ENCODE measurements around the gene NENF.
A peak's percentile ranks its signal among the peaks of the same experiment; 100 is the strongest.
"Not testable (repeated sequence)": the region's sequence is repeated elsewhere in the genome, so short reads cannot be mapped to it uniquely, and the experiment has no call there.

NENF gene

DNA sequence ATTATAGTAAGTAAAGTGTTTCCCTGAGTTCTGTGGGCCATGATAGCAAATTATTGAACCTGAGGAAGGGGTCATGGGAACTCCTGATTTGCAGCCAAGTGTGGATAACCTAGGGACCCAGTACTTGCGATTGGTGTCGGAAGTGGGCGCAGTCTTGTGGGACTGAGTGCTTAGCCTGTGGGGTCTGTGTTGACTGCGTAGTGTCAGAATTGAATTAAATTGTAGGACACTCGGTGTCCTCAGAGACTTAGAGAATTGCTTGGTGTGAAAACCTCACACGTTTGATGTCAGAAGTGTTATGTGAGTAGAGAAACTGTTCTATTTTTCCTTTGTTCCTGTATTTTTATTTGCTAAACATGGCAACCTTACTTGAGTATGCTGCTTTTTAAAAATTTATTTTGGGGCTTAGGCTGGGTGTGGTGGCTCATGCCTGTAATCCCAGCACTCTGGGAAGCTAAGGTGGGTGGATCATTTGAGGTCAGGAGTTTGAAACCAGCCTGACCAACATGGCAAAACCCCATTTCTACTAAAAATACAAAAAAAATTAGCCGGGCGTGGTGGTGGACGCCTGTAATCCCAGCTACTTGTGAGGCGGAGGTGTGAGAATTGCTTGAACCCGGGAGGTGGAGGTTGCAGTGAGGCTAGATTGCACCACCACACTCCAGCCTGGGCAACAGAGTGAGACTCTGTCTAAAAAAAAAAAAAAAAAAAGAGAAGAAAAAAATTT is 48.2 kb downstream of the NENF start:
- DNase-seq (ENCODE audit: low read depth in 4 of 4, low spot score in 1 of 4), result not testable (repeated sequence)

DNA sequence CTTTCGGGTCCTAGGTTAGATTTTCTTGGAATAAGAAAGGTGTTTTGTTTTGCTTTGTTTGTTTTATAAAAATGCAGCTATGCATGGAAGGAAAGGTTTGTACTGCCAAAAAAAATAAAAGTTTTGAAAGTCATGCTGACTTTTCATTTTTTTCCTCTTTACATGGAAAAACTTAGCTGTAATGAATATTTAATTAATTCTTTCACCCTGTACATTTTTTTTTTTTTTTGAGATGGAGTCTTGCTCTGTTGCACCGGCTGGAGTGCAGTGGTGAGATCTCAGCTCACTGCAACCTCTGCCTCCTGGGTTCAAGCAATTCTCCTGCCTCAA is 48.7 kb downstream of the NENF start:
- DNase-seq (ENCODE audit: low read depth in 4 of 4, low spot score in 1 of 4), result no peak

DNA sequence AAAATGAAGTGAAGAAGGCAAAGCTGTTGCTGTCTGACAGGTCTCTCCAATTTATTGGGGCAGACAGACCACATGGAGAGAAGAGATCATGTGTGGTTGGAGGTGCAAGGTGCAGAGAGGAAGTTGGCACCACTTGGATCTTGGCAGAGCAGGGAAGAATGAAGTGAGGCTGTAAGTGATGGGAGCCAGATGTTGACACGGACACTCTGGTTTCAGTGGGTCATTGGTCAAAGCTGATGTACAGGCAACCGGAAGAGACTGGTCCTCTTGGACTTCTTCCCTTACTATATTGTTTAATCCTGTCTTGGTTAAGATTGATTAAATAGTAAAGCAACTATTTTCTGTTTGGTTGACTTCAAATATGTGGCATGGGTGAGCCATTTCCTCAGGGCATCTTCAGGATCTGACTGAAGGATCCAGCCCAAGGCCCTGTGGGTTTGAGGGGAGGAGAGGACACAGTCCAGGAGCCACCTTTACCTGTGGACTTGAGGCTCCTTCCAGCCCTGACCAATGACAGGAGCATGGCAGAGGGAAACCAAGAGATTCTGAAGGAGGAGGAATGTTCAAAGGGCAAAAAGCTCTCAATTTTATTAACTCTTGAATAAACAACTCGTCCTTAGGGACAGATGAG is 49.4 kb downstream of the NENF start:
- no peak for DNase-seq (ENCODE audit: low read depth in 4 of 4, low spot score in 1 of 4)

DNA sequence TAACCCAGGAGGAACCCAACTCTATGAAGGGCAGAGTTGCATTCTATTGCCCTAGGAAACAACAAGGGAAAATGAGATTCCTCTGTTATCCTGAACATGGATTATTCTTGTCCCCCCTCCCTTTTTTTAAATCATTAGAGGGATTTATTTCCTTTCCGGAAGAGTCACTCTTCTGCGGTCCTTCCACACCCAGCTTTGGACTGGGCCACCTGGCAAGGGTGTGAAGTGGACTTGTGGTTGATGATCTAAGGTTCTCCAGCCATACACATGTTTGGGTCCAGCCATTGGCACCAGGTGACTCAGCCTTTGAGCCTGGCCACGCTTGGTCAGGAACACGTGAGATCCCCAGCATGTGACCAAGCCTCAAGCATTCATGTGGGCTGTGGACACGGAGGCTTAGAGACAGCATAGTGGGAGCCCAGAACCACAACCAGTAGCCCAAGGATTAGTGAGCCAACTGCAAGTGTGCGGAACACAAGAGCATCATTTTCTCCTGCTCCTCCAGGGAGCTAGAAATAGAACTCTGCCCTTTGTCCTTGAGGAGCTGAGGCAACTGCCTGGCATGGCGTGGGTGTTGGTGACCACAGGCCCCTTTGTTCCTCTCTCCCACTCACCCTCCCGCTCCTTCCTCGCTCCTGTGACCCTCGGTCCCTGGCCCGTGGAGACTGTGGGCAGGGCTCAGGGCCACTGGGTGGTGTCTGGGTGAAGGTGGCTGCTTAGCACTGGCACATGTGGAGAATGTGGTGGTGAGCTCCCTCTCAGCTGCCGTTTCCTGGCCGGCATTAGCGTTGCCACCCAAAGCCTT is 50.1 kb downstream of the NENF start:
- no peak for DNase-seq (ENCODE audit: low read depth in 4 of 4, low spot score in 1 of 4)

DNA sequence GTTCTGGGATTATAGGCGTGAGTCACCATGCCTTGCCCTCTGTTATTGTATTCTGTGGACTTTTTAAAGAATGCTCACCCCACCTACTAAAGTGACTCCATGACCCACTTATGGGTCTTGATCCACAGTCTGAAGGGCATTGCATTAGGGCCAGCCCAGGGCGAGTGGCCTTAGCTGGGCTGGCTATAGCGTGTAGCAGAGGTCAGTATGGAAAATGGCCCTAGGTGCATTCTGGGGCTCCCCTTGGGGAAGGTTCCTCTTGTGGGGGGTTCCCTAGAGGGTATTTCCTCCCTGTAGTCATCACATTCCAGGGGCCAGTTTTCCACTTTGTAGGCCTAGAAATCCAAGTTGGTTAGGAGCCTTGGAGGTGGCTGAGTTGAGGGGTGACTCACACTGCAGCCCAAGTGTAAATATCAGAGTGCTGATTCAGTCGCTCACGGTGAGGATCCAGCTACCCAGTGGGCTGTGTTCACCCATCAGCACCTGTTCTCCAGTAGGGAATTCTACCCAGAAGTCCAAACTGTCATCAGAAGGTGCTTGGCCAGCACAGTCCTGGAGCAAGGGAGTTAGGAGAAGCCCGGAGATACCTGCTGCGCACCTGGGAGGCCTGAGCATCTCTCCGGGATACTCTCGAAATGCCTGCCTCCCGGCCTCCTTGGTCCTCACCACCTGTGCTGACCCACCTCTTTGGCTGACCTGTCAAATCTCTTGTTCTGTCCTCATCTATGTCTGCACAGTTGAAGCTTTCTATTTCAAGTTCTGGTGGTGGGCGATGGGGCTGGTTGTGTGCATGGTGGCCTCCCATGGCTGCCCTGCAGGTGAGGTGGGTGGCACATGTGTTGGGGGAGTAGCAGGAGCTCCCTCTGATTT is 52.2 kb downstream of the NENF start:
- DNase-seq (ENCODE audit: low read depth in 4 of 4, low spot score in 1 of 4), result no peak

DNA sequence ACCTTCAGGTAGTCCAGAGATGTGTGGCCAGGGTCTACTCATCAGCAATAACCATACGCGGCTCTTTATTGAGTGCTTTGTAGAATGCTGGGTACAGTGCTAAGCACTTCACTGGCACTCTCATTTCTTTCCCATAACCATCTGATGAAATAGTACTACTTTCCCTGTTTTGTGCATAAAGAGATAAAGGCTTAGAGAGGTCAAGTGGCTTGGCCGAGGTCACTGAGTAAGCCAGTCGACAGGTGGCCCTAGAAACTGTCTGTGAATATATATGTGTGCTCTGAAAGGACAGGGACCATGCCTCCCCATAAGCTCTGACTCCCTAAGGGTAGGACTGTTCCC is 52.8 kb downstream of the NENF start:
- DNase-seq (ENCODE audit: low read depth in 4 of 4, low spot score in 1 of 4), result no peak

DNA sequence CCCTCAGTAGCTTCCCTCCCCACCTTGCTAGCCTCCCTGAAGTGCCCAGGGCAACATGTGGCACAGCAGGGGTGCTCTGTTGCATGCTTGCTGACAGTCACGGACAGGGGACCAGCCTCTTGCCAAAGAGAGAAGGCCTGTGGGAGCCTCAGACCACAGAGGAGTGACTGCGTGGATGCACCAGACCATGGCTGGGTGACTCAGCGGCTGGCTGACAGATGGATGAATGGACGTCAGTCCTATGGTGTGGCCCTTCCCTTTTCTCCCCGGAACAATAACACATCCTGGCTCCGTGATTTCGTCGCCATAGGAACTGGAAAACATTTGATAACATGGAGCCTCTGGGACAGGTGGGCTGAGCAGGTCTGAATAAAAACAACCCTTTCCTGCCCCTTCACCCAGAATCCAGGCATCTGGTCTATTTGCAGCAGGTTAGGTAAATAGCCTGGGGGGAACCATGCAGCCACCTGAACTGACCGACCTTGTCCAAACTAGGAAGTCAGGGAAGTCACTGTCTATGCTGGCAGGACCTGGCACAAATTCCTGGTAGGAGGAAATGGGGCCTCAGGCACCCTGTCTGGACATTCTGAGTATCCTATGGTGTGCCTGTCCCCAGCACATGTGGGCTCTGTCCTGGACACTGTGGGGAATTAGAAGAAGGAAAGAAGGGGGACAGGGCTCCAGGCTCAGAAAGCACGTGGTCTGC is 53.3 kb downstream of the NENF start:
- no peak for DNase-seq (ENCODE audit: low read depth in 4 of 4, low spot score in 1 of 4)

DNA sequence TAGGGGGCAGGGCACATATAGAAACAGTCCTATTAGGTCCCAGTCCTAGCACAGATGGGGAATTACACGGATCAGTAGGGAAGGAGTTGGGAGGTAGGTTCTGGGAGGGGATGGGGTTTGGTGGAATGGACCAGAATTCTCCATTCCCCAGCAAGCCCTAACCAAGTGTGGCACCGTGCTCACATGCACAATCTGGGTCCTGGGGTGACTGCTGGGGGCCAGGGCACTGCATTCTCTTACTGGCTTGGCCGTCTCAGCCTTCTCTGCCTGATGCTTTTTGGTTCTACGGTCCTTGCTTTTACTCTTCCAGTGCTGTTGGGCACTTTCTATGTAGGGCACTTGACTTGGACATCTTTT is 53.9 kb downstream of the NENF start:
- DNase-seq (ENCODE audit: low read depth in 4 of 4, low spot score in 1 of 4), result no peak

DNA sequence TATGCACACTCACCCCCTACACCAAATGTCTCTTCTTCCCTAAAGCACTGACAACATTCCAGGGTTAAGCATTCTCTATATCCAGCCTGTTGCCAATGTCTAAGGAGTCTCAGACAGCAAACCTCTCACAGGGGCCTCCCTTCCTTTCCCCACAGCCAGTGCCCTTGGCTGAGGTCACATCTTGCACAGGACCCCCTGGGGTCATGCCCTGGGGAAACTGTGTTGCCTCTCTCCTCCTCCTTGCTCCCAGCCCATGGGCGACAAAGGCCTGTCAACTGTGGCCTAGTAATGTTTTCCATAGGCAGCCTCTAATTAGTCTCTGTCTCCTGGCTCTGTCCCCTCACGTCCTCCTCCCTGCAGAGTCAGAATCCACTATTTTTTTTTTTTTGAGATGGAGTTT is 54.6 kb downstream of the NENF start:
- no peak for DNase-seq (ENCODE audit: low read depth in 4 of 4, low spot score in 1 of 4)

DNA sequence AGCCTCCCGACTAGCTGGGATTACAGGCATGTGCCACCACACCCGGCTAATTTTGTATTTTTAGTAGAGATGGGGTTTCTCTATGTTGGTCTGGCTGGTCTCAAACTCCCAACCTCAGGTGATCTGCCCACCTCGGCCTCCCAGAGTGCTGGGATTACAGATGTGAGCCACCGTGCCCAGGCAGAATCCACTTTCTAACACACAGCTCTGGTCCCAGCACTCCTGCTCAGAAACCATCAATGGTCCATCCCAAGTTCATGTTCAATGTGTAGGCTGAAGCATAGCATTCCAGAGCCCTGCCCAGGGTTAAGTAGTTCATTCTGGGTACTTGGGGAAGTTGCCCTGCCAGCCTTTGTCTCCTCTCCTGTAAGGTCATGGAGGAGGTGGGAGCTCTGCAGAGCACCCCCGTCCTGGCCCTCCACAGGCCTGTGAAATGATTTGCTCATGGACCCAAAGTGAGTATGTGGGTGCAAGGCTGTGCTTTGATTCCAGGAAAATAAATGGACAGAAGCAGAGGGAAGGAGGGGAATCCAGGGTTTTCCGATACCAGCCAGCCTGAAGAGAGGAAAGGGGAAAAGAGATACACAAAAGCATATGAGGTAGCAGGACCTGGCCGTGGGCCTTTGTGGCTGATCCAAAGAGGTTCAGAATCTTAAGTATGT is 55.2 kb downstream of the NENF start:
- no peak for DNase-seq (ENCODE audit: low read depth in 4 of 4, low spot score in 1 of 4)

DNA sequence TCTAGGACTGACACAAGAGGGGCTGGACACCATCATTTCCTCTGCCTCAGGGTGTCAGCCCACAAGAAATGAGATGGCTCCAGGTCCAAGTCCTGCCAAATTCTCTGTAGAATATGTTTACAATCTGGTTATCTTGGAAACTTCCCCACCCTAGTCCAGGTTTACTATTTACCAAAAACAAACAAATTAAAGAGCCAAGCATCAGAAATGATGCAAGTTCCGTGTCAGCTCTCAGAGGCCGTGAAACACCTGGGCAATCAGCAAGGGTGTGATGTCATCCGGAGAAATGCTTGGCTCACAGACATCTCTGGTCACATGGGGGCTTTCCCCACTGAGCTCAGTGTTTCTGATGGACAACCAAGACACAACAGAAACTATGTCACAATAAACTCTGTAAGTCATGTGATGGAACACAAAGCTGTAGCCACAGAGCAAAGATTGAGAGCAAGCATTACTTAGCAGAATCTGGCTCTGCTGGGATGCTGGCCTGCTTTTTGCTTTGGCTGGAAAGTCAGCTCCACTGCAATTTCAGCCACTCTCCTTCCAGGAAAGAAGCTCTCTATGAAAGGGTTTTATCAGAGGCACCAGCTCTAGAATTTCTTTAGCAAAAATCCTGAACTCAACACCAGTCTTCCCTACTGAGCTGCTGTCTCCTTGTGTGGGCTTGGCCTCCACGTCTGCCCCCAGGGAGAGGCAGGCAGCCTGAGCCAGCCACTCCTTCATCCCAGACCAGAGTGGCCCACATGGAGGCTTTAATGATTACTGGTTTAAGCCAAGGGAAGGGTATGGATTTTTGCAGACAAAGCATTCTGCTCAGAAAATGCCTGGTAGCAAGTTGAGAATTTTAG is 55.9 kb downstream of the NENF start:
- DNase-seq (ENCODE audit: low read depth in 4 of 4, low spot score in 1 of 4), result peak in 1 of 4 experiments; percentile 6

DNA sequence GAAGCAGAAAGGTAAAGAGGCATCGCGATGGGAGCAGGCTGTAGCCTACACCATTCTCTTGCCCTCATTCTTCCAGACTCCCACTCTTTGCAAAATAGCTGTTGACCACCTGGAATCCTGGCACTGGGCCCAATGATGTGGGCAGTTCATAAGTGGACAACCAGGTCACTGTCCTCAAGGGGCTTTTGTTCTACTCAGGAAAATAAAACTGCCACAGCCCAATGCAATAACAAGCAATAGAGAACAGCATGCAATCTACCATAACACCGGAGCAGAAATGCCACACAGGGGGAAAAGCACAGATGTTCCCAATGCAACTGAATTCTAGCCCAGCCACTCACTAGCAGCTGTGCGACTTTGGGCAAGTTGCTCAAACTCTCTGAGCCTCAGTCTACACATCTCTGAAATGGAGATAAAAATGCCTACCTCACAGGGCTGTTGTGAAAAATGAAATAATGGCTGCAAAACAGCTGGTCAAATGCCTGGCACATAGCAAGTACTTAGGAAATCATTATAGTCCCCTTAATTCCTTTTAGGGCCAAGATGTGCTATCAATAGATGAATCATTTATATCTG is 56.7 kb downstream of the NENF start:
- DNase-seq (ENCODE audit: low read depth in 4 of 4, low spot score in 1 of 4), result no peak

DNA sequence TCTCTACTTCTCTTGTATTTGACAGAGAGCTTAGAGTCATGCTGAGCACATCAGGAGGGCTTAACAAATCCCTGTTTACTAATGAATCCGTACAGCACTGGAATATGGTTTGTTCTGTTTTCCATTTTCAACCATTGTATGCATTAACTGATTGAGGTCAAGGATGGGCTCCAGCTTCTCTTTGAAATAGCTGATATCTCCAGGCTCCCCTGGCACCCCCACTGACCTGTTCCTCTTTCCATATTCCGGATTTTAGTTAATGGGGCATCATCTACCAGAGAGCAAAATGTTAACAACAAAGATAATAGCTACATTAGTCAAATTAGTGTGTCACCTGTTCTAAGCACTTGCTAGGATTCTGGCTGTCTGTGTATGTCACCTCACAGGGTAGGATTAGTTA is 57.6 kb downstream of the NENF start:
- DNase-seq (ENCODE audit: low read depth in 4 of 4, low spot score in 1 of 4), result no peak

DNA sequence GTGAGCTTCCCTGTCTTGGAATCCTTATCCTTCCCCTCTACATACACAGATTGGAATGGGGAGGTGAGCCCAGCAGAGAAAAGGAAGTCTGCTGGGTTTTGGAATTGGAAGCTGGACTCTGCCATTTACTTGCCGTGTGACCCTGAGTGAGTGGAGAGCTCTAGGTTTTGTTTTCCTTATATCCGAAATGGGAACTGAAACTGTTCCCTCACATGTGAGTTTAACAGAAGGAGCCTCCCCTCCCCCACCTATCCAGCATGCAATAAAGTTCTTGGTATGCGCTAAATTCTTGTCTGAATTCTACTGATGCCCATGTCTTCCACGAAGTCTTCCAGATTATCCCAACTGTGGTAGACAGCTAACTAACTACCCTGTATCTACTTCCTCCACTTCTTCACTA is 58.7 kb downstream of the NENF start:
- no peak for DNase-seq (ENCODE audit: low read depth in 4 of 4, low spot score in 1 of 4)
